Measurements from ENCODE around the gene ACSBG1. TPM values are rescaled to one million over a fixed set of nuclear protein-coding genes. Genes with fewer than 3 reads are reported as not detected.

The ACSBG1 gene
- total RNA-seq, 1 donor from 2014 or later = 1.2 TPM

- no peak overlapping the region for H3K4me3 Mint-ChIP-seq
- no peaks in the 10 kb centered on the region for H3K27me3 Mint-ChIP-seq (ENCODE audit: low read depth)
- H3K9me3 Mint-ChIP-seq = no peaks in the 10 kb centered on the region
- TF ChIP-seq, protein P1, sequence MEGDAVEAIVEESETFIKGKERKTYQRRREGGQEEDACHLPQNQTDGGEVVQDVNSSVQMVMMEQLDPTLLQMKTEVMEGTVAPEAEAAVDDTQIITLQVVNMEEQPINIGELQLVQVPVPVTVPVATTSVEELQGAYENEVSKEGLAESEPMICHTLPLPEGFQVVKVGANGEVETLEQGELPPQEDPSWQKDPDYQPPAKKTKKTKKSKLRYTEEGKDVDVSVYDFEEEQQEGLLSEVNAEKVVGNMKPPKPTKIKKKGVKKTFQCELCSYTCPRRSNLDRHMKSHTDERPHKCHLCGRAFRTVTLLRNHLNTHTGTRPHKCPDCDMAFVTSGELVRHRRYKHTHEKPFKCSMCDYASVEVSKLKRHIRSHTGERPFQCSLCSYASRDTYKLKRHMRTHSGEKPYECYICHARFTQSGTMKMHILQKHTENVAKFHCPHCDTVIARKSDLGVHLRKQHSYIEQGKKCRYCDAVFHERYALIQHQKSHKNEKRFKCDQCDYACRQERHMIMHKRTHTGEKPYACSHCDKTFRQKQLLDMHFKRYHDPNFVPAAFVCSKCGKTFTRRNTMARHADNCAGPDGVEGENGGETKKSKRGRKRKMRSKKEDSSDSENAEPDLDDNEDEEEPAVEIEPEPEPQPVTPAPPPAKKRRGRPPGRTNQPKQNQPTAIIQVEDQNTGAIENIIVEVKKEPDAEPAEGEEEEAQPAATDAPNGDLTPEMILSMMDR (IDR thresholded peaks at IDR 0.05; ENCODE audit: unreplicated experiment) = no peak
- H3K36me3 Mint-ChIP-seq = no peaks in the 10 kb centered on the region
- no peak for DNase-seq (ENCODE audit: low spot score in 2 of 2, unreplicated experiment in 2 of 2)
- H3K27ac Mint-ChIP-seq = no peak overlapping the region
- H3K4me1 Mint-ChIP-seq = peaks cover 6% of the 10 kb centered on the region
Observed at GRCh38 chr15:78259232-78259631, 24.9 kb upstream of the ACSBG1 start.

DNA sequence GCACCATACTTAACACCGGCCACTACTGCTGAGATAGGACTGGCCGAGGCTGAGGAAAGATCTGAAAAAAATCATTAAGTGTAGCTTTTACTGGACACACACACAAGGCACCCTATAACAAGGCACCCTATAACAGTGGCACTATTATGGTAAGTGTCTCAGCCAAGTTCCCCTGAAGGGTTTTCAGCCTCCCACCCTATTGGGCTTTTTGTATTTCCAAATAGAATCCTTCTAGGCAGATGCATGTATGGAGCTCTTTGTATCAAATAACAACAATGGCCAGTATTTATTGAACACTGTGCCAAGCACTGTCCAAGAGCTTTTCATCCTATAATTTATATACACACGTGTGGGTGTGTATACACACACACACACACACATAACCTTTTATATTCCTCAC, 23.3 kb upstream of the ACSBG1 start:
- no peaks in the 10 kb centered on the region for H3K9me3 Mint-ChIP-seq
- no peak overlapping the region for H3K4me3 Mint-ChIP-seq
- DNase-seq (ENCODE audit: low spot score in 2 of 2, unreplicated experiment in 2 of 2) = no peak
- TF ChIP-seq, protein P1 (IDR thresholded peaks at IDR 0.05; ENCODE audit: unreplicated experiment) = no peak
- peaks cover 6% of the 10 kb centered on the region for H3K4me1 Mint-ChIP-seq
- H3K27me3 Mint-ChIP-seq (ENCODE audit: low read depth) = no peaks in the 10 kb centered on the region
- H3K36me3 Mint-ChIP-seq = no peaks in the 10 kb centered on the region
- no peak overlapping the region for H3K27ac Mint-ChIP-seq

DNA sequence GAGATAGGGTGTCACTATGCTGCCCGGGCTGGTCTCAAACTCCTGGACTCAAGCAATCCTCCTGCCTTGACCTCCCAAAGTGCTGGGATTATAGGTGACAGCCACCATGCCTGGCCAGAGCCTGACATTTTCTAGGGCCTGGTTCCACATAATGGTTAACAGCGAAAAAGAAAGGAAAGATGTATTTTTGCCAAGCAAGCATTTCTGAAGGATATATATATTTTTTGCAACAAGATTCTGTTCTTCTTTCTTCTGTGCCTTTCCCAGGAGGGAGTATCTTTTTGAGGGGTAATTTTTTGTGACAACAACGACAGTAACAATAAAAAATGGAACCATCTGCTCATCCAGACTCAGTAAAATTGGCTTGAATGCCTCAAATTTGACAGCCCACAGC, 21.7 kb upstream of the ACSBG1 start:
- Mint-ChIP-seq H3K27ac (no peak overlapping the region), H3K27me3 (ENCODE audit: low read depth) (peaks cover 4% of the 10 kb centered on the region), H3K4me3 (no peak overlapping the region), H3K9me3 (no peaks in the 10 kb centered on the region), H3K4me1 (peaks cover 6% of the 10 kb centered on the region), H3K36me3 (no peaks in the 10 kb centered on the region)
- no peak for DNase-seq (ENCODE audit: low spot score in 2 of 2, unreplicated experiment in 2 of 2)
- TF ChIP-seq, protein P1 (IDR thresholded peaks at IDR 0.05; ENCODE audit: unreplicated experiment) = no peak

DNA sequence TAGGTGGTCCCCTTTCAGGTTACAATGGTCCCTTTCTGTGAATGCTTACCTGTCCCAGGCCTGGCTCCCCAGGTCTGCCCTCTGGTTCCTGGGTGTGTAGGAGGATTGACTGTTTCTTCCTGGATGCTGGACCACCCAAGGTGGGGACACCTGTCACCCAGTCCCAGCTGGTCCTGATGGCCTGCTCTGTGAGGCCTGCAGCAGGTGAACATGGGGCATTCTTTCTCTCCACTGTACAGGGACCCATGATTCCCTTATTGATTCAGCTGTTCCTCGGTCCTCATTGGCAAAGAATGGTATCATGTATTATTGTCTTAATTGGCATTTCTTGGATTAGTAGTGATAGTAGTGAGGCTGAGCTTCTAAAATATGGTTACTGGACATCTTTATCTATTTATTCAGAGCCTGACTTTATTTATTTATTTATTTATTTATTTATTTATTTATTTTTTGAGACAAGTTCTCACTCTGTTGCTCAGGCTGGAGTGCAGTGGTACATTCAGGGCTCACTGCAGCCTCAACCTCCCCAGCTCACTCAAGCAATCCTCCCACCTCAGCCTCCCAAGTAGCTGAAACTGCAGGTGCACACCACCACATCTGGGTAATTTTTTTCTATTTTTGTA, 21.2 kb upstream of the ACSBG1 start:
- H3K27ac Mint-ChIP-seq = no peak overlapping the region
- H3K4me3 Mint-ChIP-seq = no peak overlapping the region
- H3K27me3 Mint-ChIP-seq (ENCODE audit: low read depth) = peaks cover 5% of the 10 kb centered on the region
- TF ChIP-seq, protein P1 (IDR thresholded peaks at IDR 0.05; ENCODE audit: unreplicated experiment) = no peak
- peaks cover 3% of the 10 kb centered on the region for H3K4me1 Mint-ChIP-seq
- DNase-seq (ENCODE audit: low spot score in 2 of 2, unreplicated experiment in 2 of 2) = no peak
- no peaks in the 10 kb centered on the region for H3K36me3 Mint-ChIP-seq
- H3K9me3 Mint-ChIP-seq = no peaks in the 10 kb centered on the region

DNA sequence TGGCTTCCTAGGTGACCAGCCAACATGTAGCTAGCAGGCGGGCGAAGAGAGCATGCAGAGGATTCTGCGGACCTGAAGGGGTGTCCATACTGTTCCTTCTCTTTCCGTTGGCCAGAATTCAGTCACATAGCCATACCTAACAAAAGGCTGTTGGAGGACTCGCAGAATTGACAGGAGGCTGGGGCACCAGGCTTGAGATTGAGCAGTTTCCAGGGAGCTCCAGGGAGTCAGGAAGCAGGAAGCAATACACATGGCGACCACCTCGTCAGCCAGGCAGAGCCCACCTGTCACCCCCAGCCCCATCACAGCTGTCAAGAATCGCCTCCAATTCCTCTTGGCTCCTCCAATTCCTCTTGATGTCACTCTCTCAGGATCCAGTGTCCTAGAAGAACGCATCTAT, 16.8 kb upstream of the ACSBG1 start:
- no peaks in the 10 kb centered on the region for H3K4me1 Mint-ChIP-seq
- no peaks in the 10 kb centered on the region for H3K36me3 Mint-ChIP-seq
- TF ChIP-seq, protein P1 (IDR thresholded peaks at IDR 0.05; ENCODE audit: unreplicated experiment) = no peak
- no peak overlapping the region for H3K27ac Mint-ChIP-seq
- H3K9me3 Mint-ChIP-seq = no peaks in the 10 kb centered on the region
- H3K27me3 Mint-ChIP-seq (ENCODE audit: low read depth) = peaks cover 5% of the 10 kb centered on the region
- no peak for DNase-seq (ENCODE audit: low spot score in 2 of 2, unreplicated experiment in 2 of 2)
- H3K4me3 Mint-ChIP-seq = no peak overlapping the region

DNA sequence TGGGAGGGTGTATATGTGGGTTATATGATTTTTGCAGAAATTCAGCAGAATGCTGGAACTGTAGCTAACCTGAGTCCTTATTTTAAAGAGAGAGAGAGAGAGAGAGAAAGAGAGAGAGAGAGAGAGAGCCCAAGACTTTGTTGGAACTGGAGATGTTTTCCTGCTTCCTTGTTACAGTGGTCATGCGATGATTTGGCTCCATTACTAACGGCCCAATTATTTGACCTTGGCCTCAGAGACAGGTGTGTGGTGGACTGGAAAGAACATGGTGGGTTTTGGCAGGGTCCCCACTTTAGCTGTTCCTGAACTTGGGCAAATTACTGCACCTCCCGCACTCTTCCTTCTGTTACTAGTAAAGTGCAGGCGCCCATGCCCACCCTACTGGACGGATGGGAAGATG, 14.8 kb upstream of the ACSBG1 start:
- no peaks in the 10 kb centered on the region for H3K9me3 Mint-ChIP-seq
- H3K36me3 Mint-ChIP-seq = no peaks in the 10 kb centered on the region
- H3K4me3 Mint-ChIP-seq = no peak overlapping the region
- no peak for DNase-seq (ENCODE audit: low spot score in 2 of 2, unreplicated experiment in 2 of 2)
- H3K27ac Mint-ChIP-seq = no peak overlapping the region
- no peaks in the 10 kb centered on the region for H3K4me1 Mint-ChIP-seq
- TF ChIP-seq, protein P1 (IDR thresholded peaks at IDR 0.05; ENCODE audit: unreplicated experiment) = no peak
- peaks cover 5% of the 10 kb centered on the region for H3K27me3 Mint-ChIP-seq (ENCODE audit: low read depth)

Measured in mesothelial cell of epicardium (in vitro differentiated cells).